PC-9 (cell line): Measurements from ENCODE around the gene PITRM1.

Source experiments
- CTCF ChIP-seq: fragments of 200-600 bp; sonication (generic); conservative IDR thresholded peaks from 2 replicates; pipeline ENCODE4 v1.6.1; 2017; ENCODE audit warnings: mixed run types, antibody characterized with exemption, mild to moderate bottlenecking, moderate library complexity
- EZH2 ChIP-seq: fragments of 200-600 bp; sonication (generic); IDR thresholded peaks from 2 replicates; pipeline ENCODE4 v1.8.0; 2017; ENCODE audit warnings: antibody characterized with exemption, low read depth

DNA sequence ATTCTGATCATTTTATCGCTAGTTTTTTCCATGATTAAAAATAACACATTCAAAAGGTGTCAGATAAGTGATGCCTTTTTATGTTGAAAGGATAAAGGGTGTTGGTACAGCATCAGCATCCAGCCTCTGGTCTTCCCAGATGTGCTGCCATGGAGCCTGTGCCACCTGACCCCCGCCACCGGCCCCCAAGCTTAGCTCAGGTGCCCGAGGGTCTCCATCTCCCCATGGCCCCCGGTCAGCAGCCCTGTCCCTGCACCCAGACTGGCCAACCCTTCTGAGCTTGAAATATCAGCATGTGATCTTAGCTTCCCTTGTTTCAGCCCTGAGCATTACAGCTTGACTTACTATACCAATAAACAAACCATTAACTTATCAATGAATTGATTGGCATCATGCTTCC, 80.7 kb downstream of the PITRM1 start:
- TF ChIP-seq CTCF (no peak), EZH2 (no peak)
